Nephron (organoid): ENCODE data around the gene MYO1C.

Source experiments
- H3K27ac Mint-ChIP-seq, 3 experiments: 2 replicates each; pipeline ENCODE4 v1.8.0; 2020; ENCODE audit warnings: mixed read lengths in 3 of 3, mild to moderate bottlenecking in 2 of 3, moderate library complexity in 1 of 3
- H3K27me3 Mint-ChIP-seq: 2 replicates; pipeline ENCODE4 v1.8.0; 2021; ENCODE audit warnings: low read depth, mild to moderate bottlenecking, moderate library complexity, mixed read lengths
- H3K36me3 Mint-ChIP-seq: 2 replicates; pipeline ENCODE4 v1.8.0; 2020; ENCODE audit warnings: low read depth, mixed read lengths
- H3K4me1 Mint-ChIP-seq: 2 replicates; pipeline ENCODE4 v1.8.0; 2020; ENCODE audit warnings: mixed read lengths
- H3K4me3 Mint-ChIP-seq, 3 experiments: 2 replicates each; pipeline ENCODE4 v1.8.0; 2020; ENCODE audit warnings: mild to moderate bottlenecking in 3 of 3, mixed read lengths in 3 of 3, moderate library complexity in 2 of 3
- H3K9me3 Mint-ChIP-seq: 2 replicates; pipeline ENCODE4 v1.8.0; 2020; ENCODE audit warnings: mixed read lengths
- CTCF ChIP-seq, 3 experiments: fragments of 200-600 bp; sonication (generic); IDR thresholded peaks; one replicate each; pipeline ENCODE4 v1.5.0; 2021; ENCODE audit warnings: antibody characterized with exemption in 3 of 3; ENCODE audit not compliant: unreplicated experiment in 3 of 3

MYO1C gene

GRCh38 chr17:1492249-1493206 lies at the start of gene MYO1C:
MYO1C (minus strand) TSS chr17:1492686; CDS start chr17:1492487, 199 bp downstream.
- no peaks in the 10 kb centered on the region for H3K9me3 Mint-ChIP-seq
- no peaks in the 10 kb centered on the region for H3K36me3 Mint-ChIP-seq
- H3K27ac Mint-ChIP-seq = peak within 1 kb of the TSS; percentile 68 to 89 (median 89)
- H3K27me3 Mint-ChIP-seq = no peaks in the 10 kb centered on the region
- peak within 1 kb of the TSS; percentile 83 to 89 (median 85) for H3K4me3 Mint-ChIP-seq
- TF ChIP-seq CTCF (IDR thresholded peaks at IDR 0.05; ENCODE audit: unreplicated experiment in 3 of 3) = no peak
- H3K4me1 Mint-ChIP-seq = peaks cover 44% of the 10 kb centered on the region

- no peak for TF ChIP-seq CTCF (IDR thresholded peaks at IDR 0.05; ENCODE audit: unreplicated experiment in 3 of 3)
Measured at GRCh38 chr17:1541367-1541904, 49.0 kb upstream of the MYO1C start.

GRCh38 chr17:1539811-1540210 lies 47.3 kb upstream of the MYO1C start:
- Mint-ChIP-seq H3K27ac (no peak overlapping the region), H3K9me3 (no peaks in the 10 kb centered on the region), H3K27me3 (no peaks in the 10 kb centered on the region), H3K4me3 (no peak overlapping the region), H3K36me3 (peaks cover 64% of the 10 kb centered on the region), H3K4me1 (no peaks in the 10 kb centered on the region)
- no peak for TF ChIP-seq CTCF (IDR thresholded peaks at IDR 0.05; ENCODE audit: unreplicated experiment in 3 of 3)

More at GRCh38 chr17:1541367-1541904, 49.0 kb upstream of the MYO1C start:
- Mint-ChIP-seq H3K4me3 (no peak overlapping the region), H3K27ac (no peak overlapping the region), H3K9me3 (no peaks in the 10 kb centered on the region), H3K4me1 (no peaks in the 10 kb centered on the region), H3K27me3 (no peaks in the 10 kb centered on the region), H3K36me3 (peaks cover 65% of the 10 kb centered on the region)

- H3K36me3 Mint-ChIP-seq = peaks cover 60% of the 10 kb centered on the region
- no peak for TF ChIP-seq CTCF (IDR thresholded peaks at IDR 0.05; ENCODE audit: unreplicated experiment in 3 of 3)
Measured at GRCh38 chr17:1535737-1536136, 43.3 kb upstream of the MYO1C start.

GRCh38 chr17:1533661-1534325 lies 41.3 kb upstream of the MYO1C start:
- H3K4me3 Mint-ChIP-seq = peak overlapping the region in 1 of 3 experiments; percentile 1
- no peaks in the 10 kb centered on the region for H3K9me3 Mint-ChIP-seq
- peaks cover 11% of the 10 kb centered on the region for H3K4me1 Mint-ChIP-seq
- H3K36me3 Mint-ChIP-seq = peaks cover 58% of the 10 kb centered on the region
- H3K27me3 Mint-ChIP-seq = no peaks in the 10 kb centered on the region
- peak overlapping the region in 2 of 3 experiments; percentile 3 to 57 for H3K27ac Mint-ChIP-seq
- TF ChIP-seq CTCF (IDR thresholded peaks at IDR 0.05; ENCODE audit: unreplicated experiment in 3 of 3) = no peak

More at GRCh38 chr17:1535737-1536136, 43.3 kb upstream of the MYO1C start:
- H3K27ac Mint-ChIP-seq = no peak overlapping the region
- H3K4me1 Mint-ChIP-seq = peaks cover 11% of the 10 kb centered on the region
- H3K4me3 Mint-ChIP-seq = no peak overlapping the region
- no peaks in the 10 kb centered on the region for H3K9me3 Mint-ChIP-seq
- H3K27me3 Mint-ChIP-seq = no peaks in the 10 kb centered on the region
